SJSA1 (cell line): ENCODE measurements around the gene ABI3BP. TPM values are rescaled to one million over a fixed set of nuclear protein-coding genes. Genes with fewer than 3 reads are reported as not detected.

Experiments used
- DNase-seq, 2 experiments: peaks; one replicate each; pipeline ENCODE4 v3.0.0-alpha.2; 2015 to 2020; ENCODE audit warnings: low spot score in 2 of 2, low read depth in 1 of 2
- H3K27ac ChIP-seq: fragments of 250-450 bp; sonication (Bioruptor Pico); 2 replicates; pipeline ENCODE4 v1.5.1; 2020; ENCODE audit warnings: mild to moderate bottlenecking, moderate library complexity
- H3K27me3 ChIP-seq: fragments of 250-450 bp; sonication (Bioruptor Pico); replicated peaks from 2 replicates; pipeline ENCODE4 v1.5.1; 2020; ENCODE audit warnings: mild to moderate bottlenecking, moderate library complexity
- H3K36me3 ChIP-seq: fragments of 250-450 bp; sonication (Bioruptor Pico); 2 replicates; pipeline ENCODE4 v1.5.1; 2020; ENCODE audit warnings: mild to moderate bottlenecking
- H3K4me1 ChIP-seq: fragments of 250-450 bp; sonication (Bioruptor Pico); replicated peaks from 2 replicates; pipeline ENCODE4 v1.6.1; 2021; ENCODE audit warnings: mild to moderate bottlenecking
- H3K4me3 ChIP-seq: fragments of 250-450 bp; sonication (Bioruptor Pico); 2 replicates; pipeline ENCODE4 v1.5.1; 2020; ENCODE audit warnings: mild to moderate bottlenecking
- H3K9me3 ChIP-seq: fragments of 250-450 bp; sonication (Bioruptor Pico); replicated peaks from 2 replicates; pipeline ENCODE4 v1.5.1; 2020; ENCODE audit warnings: mild to moderate bottlenecking
- total RNA-seq: library from RNA; depleted of rRNA; stranded (reverse); fragments of >200 nt; shearing (Covaris generic); gene quantifications from 2 replicates; pipeline ENCODE4 v1.2.3, GENCODE V29; 2014

The ABI3BP gene
- total RNA-seq, 1 experiment from 2014 or later, result 0.05 TPM

- no peaks in the 10 kb centered on the region for H3K27me3 ChIP-seq
- H3K36me3 ChIP-seq, result no peaks in the 10 kb centered on the region
- DNase-seq, result no peak
- no peak overlapping the region for H3K4me3 ChIP-seq
- no peaks in the 10 kb centered on the region for H3K4me1 ChIP-seq
- H3K27ac ChIP-seq, result no peak overlapping the region
- no peaks in the 10 kb centered on the region for H3K9me3 ChIP-seq
These were observed 17.5 kb downstream of the ABI3BP start for GRCh38 chr3:100975714-100976113.

GRCh38 chr3:100973594-100973993 is 19.6 kb downstream of the ABI3BP start:
- Histone ChIP-seq H3K4me3 (no peak overlapping the region), H3K27ac (no peak overlapping the region)

GRCh38 chr3:100972867-100973266 is 20.4 kb downstream of the ABI3BP start:
- Histone ChIP-seq H3K4me3 (no peak overlapping the region), H3K9me3 (no peaks in the 10 kb centered on the region), H3K27me3 (no peaks in the 10 kb centered on the region), H3K27ac (no peak overlapping the region), H3K36me3 (no peaks in the 10 kb centered on the region), H3K4me1 (no peaks in the 10 kb centered on the region)
- no peak for DNase-seq

More at GRCh38 chr3:100973594-100973993, 19.6 kb downstream of the ABI3BP start:
- Histone ChIP-seq H3K27me3 (no peaks in the 10 kb centered on the region), H3K9me3 (no peaks in the 10 kb centered on the region), H3K4me1 (no peaks in the 10 kb centered on the region), H3K36me3 (no peaks in the 10 kb centered on the region)
- DNase-seq, result no peak

GRCh38 chr3:100972301-100972844 is 20.8 kb downstream of the ABI3BP start:
- no peaks in the 10 kb centered on the region for H3K4me1 ChIP-seq
- no peaks in the 10 kb centered on the region for H3K27me3 ChIP-seq
- no peak for DNase-seq
- H3K36me3 ChIP-seq, result no peaks in the 10 kb centered on the region
- no peak overlapping the region for H3K4me3 ChIP-seq
- no peaks in the 10 kb centered on the region for H3K9me3 ChIP-seq
- no peak overlapping the region for H3K27ac ChIP-seq

- no peaks in the 10 kb centered on the region for H3K4me1 ChIP-seq
- H3K36me3 ChIP-seq, result no peaks in the 10 kb centered on the region
- no peak for DNase-seq
- H3K27ac ChIP-seq, result no peak overlapping the region
- H3K9me3 ChIP-seq, result no peaks in the 10 kb centered on the region
- no peaks in the 10 kb centered on the region for H3K27me3 ChIP-seq
- H3K4me3 ChIP-seq, result no peak overlapping the region
These were observed 21.4 kb downstream of the ABI3BP start for GRCh38 chr3:100971798-100972197.

GRCh38 chr3:100970477-100970990 is 22.7 kb downstream of the ABI3BP start:
- no peak overlapping the region for H3K4me3 ChIP-seq
- no peak overlapping the region for H3K27ac ChIP-seq
- DNase-seq, result no peak
- H3K36me3 ChIP-seq, result no peaks in the 10 kb centered on the region
- H3K4me1 ChIP-seq, result no peaks in the 10 kb centered on the region
- H3K9me3 ChIP-seq, result no peaks in the 10 kb centered on the region
- H3K27me3 ChIP-seq, result no peaks in the 10 kb centered on the region; the same call in 1 of the 2 replicates

GRCh38 chr3:100968932-100969906 is 24.0 kb downstream of the ABI3BP start:
- Histone ChIP-seq H3K4me1 (no peaks in the 10 kb centered on the region), H3K4me3 (no peak overlapping the region), H3K36me3 (no peaks in the 10 kb centered on the region), H3K9me3 (no peaks in the 10 kb centered on the region), H3K27ac (no peak overlapping the region), H3K27me3 (no peaks in the 10 kb centered on the region; the same call in 1 of the 2 replicates)
- DNase-seq, result no peak

- DNase-seq, result no peak
- Histone ChIP-seq H3K9me3 (no peaks in the 10 kb centered on the region), H3K27ac (no peak overlapping the region), H3K4me3 (no peak overlapping the region), H3K4me1 (no peaks in the 10 kb centered on the region), H3K36me3 (no peaks in the 10 kb centered on the region), H3K27me3 (no peaks in the 10 kb centered on the region; the same call in 1 of the 2 replicates)
These were observed 26.4 kb downstream of the ABI3BP start for GRCh38 chr3:100966807-100967206.

- no peaks in the 10 kb centered on the region for H3K36me3 ChIP-seq
- no peaks in the 10 kb centered on the region for H3K9me3 ChIP-seq
- no peak overlapping the region for H3K4me3 ChIP-seq
- H3K27ac ChIP-seq, result no peak overlapping the region
- no peaks in the 10 kb centered on the region; the same call in 1 of the 2 replicates for H3K27me3 ChIP-seq
- no peak for DNase-seq
- no peaks in the 10 kb centered on the region for H3K4me1 ChIP-seq
These were observed 27.2 kb downstream of the ABI3BP start for GRCh38 chr3:100966049-100966491.

- H3K9me3 ChIP-seq, result no peaks in the 10 kb centered on the region
- no peaks in the 10 kb centered on the region for H3K36me3 ChIP-seq
- H3K4me1 ChIP-seq, result no peaks in the 10 kb centered on the region
- H3K27me3 ChIP-seq, result no peaks in the 10 kb centered on the region; the same call in 1 of the 2 replicates
- no peak overlapping the region for H3K4me3 ChIP-seq
- no peak for DNase-seq
- no peak overlapping the region for H3K27ac ChIP-seq
These were observed 30.2 kb downstream of the ABI3BP start for GRCh38 chr3:100963041-100963440.

GRCh38 chr3:100957261-100957986 is 35.8 kb downstream of the ABI3BP start:
- no peak for DNase-seq
- Histone ChIP-seq H3K36me3 (no peaks in the 10 kb centered on the region), H3K9me3 (no peaks in the 10 kb centered on the region), H3K4me1 (no peaks in the 10 kb centered on the region), H3K27ac (no peak overlapping the region), H3K4me3 (no peak overlapping the region), H3K27me3 (no peaks in the 10 kb centered on the region)

- H3K36me3 ChIP-seq, result no peaks in the 10 kb centered on the region
- no peaks in the 10 kb centered on the region for H3K9me3 ChIP-seq
- no peaks in the 10 kb centered on the region for H3K27me3 ChIP-seq
- no peak overlapping the region for H3K27ac ChIP-seq
- no peak for DNase-seq
- no peak overlapping the region for H3K4me3 ChIP-seq
- no peaks in the 10 kb centered on the region for H3K4me1 ChIP-seq
These were observed 36.9 kb downstream of the ABI3BP start for GRCh38 chr3:100956276-100956675.

- no peaks in the 10 kb centered on the region for H3K27me3 ChIP-seq
These were observed 38.2 kb downstream of the ABI3BP start for GRCh38 chr3:100954990-100955389.

More at GRCh38 chr3:100954990-100955389, 38.2 kb downstream of the ABI3BP start:
- Histone ChIP-seq H3K4me1 (no peaks in the 10 kb centered on the region), H3K27ac (no peak overlapping the region), H3K36me3 (no peaks in the 10 kb centered on the region), H3K4me3 (no peak overlapping the region), H3K9me3 (no peaks in the 10 kb centered on the region)
- DNase-seq, result no peak
